Astrocyte (in vitro differentiated cells and primary cell): ENCODE data around the gene FARS2.

Experiments
- EZH2 ChIP-seq: IDR thresholded peaks from 2 replicates; pipeline ENCODE4 v1.6.1; 2012; ENCODE audit warnings: mild to moderate bottlenecking, low read length, inconsistent platforms; ENCODE audit not compliant: insufficient read depth
- TF ChIP-seq, protein P1 (sequence below): IDR thresholded peaks from 2 replicates; pipeline ENCODE4 v1.5.1; 2011; ENCODE audit warnings: low read depth, mild to moderate bottlenecking, inconsistent platforms, low read length, moderate library complexity; ENCODE audit not compliant: insufficient read depth

GRCh38 chr6:5217356-5217755, 44.0 kb upstream of the FARS2 start:
- TF ChIP-seq, protein P1, sequence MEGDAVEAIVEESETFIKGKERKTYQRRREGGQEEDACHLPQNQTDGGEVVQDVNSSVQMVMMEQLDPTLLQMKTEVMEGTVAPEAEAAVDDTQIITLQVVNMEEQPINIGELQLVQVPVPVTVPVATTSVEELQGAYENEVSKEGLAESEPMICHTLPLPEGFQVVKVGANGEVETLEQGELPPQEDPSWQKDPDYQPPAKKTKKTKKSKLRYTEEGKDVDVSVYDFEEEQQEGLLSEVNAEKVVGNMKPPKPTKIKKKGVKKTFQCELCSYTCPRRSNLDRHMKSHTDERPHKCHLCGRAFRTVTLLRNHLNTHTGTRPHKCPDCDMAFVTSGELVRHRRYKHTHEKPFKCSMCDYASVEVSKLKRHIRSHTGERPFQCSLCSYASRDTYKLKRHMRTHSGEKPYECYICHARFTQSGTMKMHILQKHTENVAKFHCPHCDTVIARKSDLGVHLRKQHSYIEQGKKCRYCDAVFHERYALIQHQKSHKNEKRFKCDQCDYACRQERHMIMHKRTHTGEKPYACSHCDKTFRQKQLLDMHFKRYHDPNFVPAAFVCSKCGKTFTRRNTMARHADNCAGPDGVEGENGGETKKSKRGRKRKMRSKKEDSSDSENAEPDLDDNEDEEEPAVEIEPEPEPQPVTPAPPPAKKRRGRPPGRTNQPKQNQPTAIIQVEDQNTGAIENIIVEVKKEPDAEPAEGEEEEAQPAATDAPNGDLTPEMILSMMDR, result no peak
- no peak for TF ChIP-seq EZH2
